NCI-H226 (cell line): Measurements from ENCODE around the gene ZEB2.
"Not testable (repeated sequence)": the region's sequence is repeated elsewhere in the genome, so short reads cannot be mapped to it uniquely, and the experiment has no call there.

Experiments used
- DNase-seq: peaks from one replicate; pipeline ENCODE4 v3.0.0-alpha.2; 2015

Gene ZEB2

GRCh38 chr2:144376926-144377325 lies 143.0 kb downstream of the ZEB2 start:
- no peak for DNase-seq

GRCh38 chr2:144376460-144376859 lies 143.5 kb downstream of the ZEB2 start:
- DNase-seq, result no peak

DNA sequence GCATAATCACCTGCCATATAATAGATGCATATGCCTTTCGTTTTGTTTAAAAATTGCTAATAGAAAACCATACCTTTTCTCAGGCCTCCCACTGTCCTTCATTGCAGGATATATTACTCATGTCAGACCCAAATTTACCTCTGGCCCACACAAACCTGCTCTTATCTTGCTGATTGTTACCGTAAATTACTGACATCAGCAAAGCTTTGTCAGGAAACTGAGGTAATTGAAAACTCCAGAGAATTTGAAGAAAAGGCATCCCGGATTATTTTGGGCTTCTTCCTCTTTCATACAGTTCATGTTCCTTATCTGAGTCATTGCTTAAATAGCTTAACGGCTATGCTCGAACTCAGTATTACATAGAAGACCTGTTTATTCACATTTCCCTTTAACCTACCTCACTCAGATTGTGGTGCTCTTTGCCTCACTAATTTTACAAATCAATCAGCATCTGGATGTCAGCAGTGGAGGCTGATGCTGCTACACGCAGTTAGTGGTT lies 145.7 kb downstream of the ZEB2 start:
- DNase-seq, result no peak

DNA sequence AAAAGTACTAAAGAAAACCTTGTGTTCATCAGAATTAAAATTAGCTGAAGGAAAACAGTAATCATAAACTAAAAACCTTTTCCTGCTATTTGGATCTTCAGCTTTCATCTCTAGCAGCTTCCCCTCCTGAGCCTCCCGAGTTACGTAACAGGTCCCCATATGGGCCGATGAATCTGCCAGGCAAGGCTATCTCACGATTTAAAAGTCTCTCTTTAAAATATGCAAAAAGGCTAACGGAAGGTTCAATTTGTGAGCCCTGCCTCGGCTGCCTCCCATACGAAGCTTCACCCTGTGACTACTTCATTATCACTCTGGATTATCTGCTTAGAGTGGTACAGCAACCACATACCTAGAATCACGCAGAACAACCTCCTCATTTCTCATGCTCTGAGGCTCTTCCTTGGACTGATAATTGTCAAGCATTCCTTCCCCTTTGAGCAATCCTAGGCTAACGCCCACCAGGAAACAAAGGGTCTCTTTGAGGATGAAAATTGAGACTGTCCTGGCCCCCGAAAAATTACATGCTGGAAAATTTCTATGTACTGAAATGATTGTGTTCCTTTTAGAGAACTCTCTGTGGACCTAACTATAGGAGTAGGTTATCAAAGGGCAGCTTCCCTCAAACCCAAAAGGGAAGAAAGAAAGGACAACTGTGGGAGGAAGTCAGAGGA lies 147.4 kb downstream of the ZEB2 start:
- no peak for DNase-seq

DNA sequence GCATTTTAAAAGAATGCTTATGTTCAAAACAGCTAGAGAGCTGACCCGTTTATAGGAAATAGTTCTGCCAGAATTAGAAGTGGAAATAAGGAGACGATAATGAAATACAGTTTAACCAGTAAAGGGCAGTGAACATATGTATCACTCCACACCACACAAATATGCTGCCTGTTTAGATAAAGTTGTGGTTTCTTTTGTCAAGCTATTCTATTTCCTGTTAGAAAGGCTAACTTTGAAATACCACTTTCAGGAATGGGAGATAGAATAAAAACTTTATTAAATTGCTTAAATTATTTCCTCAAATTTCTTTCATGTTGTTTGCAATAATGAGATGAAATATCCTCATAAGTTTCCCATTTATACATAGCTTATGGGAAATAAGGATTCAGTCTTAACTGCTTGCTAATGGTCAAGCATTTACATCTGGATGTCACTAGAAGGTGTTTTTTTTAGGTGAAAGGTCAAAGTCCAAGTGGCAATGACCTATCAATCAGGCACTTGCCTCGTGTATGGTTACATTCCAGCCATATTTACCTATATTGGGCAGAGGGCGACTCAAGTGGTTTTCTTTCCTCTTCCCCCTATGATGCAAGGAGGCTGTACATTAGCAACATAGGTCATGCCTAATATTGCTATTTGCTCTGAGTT lies 148.9 kb downstream of the ZEB2 start:
- DNase-seq, result peak; percentile 31

- no peak for DNase-seq
Observed at GRCh38 chr2:144369416-144369815, 150.5 kb downstream of the ZEB2 start.

DNA sequence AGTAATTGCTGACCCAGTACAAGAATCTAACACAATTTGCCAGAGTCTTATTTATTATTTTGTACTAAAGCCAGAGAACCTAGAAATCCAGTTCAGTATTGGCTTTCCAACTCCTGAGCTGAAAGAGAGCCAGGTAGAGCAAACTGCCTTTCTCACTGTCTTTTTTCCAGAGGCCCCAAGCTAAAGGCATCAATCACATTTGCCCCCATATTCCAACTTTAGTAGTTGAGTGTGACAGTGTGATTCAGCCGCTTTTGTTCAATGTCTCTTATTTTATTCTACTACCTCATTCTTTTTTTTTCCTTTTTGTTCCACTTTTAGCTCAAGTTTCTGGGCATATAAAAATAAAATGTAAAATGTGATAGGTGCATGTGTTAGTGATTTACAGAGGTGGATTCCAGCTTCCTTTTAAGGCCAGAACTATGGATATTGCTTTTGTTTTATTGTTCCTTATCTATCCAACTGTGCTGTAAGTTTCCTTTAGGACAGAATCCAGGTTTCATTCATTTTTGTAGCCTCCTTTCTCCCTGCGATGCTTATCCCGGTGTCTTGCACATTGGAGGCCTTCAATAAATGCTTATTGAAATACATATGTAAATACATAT lies 153.0 kb downstream of the ZEB2 start:
- no peak for DNase-seq

- no peak for DNase-seq
Observed at GRCh38 chr2:144364944-144365738, 154.8 kb downstream of the ZEB2 start.

GRCh38 chr2:144364247-144364646 lies 155.7 kb downstream of the ZEB2 start:
- DNase-seq, result not testable (repeated sequence)

DNA sequence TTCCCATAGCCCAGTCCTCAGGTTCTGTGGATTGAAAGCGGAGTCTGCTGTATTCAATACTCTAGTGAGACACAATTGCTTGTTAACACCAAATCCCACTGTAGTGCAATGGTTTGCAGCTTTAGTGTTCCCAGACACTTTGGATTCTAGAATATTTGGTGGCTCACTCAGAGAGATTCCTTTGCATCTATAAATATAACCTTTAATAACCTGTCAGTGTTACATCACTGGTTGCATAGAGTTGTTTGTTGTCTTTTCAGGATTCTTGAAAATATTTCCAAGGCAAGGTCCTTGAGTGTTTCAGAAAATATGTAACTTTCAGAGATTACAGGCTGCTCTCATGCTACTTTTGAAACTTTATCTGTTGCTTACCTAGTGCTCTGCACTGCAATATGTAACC lies 157.5 kb downstream of the ZEB2 start:
- peak; percentile 31 for DNase-seq

- DNase-seq, result no peak
Observed at GRCh38 chr2:144361742-144362141, 158.2 kb downstream of the ZEB2 start.

- no peak for DNase-seq
Observed at GRCh38 chr2:144359684-144360083, 160.2 kb downstream of the ZEB2 start.

- DNase-seq, result no peak
Observed at GRCh38 chr2:144358979-144359541, 160.9 kb downstream of the ZEB2 start.

GRCh38 chr2:144358374-144358964 lies 161.4 kb downstream of the ZEB2 start:
- DNase-seq, result no peak

DNA sequence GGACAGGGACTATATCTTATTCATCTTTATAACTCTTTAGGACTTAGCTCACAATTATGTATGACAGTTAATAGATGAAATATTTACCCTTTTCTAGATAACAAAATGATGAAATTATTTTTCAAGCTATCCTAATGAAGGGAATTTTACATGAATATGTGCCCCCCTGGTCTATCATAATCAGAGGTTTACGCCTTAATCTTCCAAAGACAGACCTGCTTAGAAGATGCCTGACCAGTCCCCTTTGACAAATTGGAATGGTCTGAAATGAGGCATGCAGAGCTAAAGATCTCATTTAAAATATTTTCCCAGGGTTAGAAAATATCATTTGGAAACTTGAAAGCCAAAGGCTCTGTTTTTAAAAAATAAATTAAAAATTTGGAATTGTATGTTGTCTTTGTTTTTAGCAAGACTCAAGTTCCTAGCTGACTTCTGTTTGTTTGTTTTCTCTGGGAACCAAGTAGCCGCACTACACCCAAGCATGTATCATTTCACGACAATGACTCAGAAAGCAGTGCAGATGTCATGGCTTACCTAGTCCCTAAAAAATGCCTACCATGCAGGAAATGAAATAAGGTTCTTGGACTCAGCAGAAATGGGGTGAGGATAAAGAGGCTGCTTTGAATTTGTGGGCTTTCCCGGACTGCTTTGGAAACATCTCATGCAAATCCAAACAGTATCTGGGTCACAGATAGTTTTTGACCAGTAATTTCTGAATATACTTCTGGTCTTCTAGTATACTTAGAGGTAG lies 162.1 kb downstream of the ZEB2 start:
- peak; percentile 91 for DNase-seq

GRCh38 chr2:144356402-144356801 lies 163.5 kb downstream of the ZEB2 start:
- no peak for DNase-seq

GRCh38 chr2:144354953-144355352 lies 165.0 kb downstream of the ZEB2 start:
- no peak for DNase-seq

DNA sequence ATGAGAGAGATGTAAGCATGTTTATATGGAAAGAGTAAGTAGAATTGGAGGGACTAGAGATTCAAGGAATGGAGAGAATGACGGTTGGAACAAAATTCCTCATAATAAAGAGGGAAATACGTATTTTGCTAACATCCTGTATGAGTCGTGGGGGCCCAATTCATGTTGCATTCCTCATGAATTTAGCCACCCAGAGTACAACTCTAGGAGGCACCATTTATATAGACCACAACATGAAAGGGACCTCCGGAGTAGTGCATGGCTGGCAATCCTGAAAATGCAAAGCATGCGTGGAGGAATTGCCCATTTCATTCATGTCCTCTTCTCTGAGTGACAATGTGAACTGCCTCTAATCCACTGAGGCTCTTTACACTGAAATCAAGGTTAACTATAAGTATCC lies 168.2 kb downstream of the ZEB2 start:
- no peak for DNase-seq

GRCh38 chr2:144350151-144350802 lies 169.6 kb downstream of the ZEB2 start:
- no peak for DNase-seq

GRCh38 chr2:144349674-144350073 lies 170.2 kb downstream of the ZEB2 start:
- DNase-seq, result no peak

DNA sequence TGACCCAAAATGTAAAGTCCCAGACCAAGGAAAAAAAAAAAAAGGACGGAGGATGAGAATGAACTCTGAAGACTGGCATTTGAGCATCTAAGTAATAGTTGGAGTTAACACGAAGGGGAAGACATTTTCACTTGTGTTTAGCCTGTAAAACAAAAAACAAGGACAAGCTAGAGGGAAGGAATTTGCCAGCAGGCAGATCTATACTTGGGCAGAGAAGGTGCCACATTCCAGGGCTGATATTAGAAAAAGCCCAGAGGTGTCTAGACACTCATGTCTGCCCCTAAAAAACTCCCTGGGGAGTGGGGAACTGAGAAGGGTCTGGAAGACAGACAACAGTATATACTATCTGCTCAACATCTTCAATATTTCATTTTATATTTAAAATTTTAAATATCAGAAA lies 171.1 kb downstream of the ZEB2 start:
- DNase-seq, result no peak
